ENCODE data around the gene IGF2. TPM values are rescaled to one million over a fixed set of nuclear protein-coding genes. Genes with fewer than 3 reads are reported as not detected.

Gene IGF2
- total RNA-seq, 1 donor from 2014 or later: 87.7 TPM

GRCh38 chr11:2086239-2087040 is 52.7 kb downstream of the IGF2 start:
- DNase-seq (ENCODE audit: low spot score): peak; percentile 59
- intact Hi-C loops (cut with DNase I): no loop called here

GRCh38 chr11:2085251-2086066 is 53.7 kb downstream of the IGF2 start:
- no peak for DNase-seq (ENCODE audit: low spot score)
- intact Hi-C loops (cut with DNase I): no loop called here

GRCh38 chr11:2084721-2085120 is 54.5 kb downstream of the IGF2 start:
- DNase-seq (ENCODE audit: low spot score): no peak
- intact Hi-C loops (cut with DNase I): no loop called here

Small RNA genes lying within 50 kb of the gene (microRNA-seq; reads per million reads assigned to microRNA genes)
- gene MIR4686 (not detected), gene MIR483 (72.5 reads per million, percentile 53 among the genes with 10 or more reads in this experiment)

Other genes starting within 250 kb of the IGF2 start
- gene PRR33, start 247.5 kb downstream of the IGF2 start, total RNA-seq: 0.75 TPM
- 41.5 TPM for gene TNNT3, start 219.7 kb downstream of the IGF2 start, total RNA-seq
- 85.0 TPM for gene MRPL23, start 192.1 kb downstream of the IGF2 start, total RNA-seq
- gene H19, start 141.5 kb downstream of the IGF2 start, total RNA-seq: 656 TPM
- not detected for gene INS, start 21.8 kb upstream of the IGF2 start, total RNA-seq
- not detected for gene TH, start 32.4 kb upstream of the IGF2 start, total RNA-seq
- not detected for gene ASCL2, start 131.2 kb upstream of the IGF2 start, total RNA-seq
- 23.2 TPM for gene C11orf21, start 162.5 kb upstream of the IGF2 start, total RNA-seq
- 26.2 TPM for gene TSPAN32, start 162.6 kb upstream of the IGF2 start, total RNA-seq
- gene CD81, start 237.9 kb upstream of the IGF2 start, total RNA-seq: 663 TPM

Measured in cardiac septum (tissue), 1 donor.